Vagina (tissue), 2 donors: ENCODE results near the gene LSM5.

ENCODE experiments used
- CTCF ChIP-seq, 3 experiments: fragments of 450-650 bp in 2 of 3; fragments of 200-600 bp in 1 of 3; sonication (generic) in 1 of 3; IDR thresholded peaks; one replicate each; pipeline ENCODE4 v1.5.1; 2017 to 2019; ENCODE audit warnings: antibody characterized with exemption in 3 of 3, mild to moderate bottlenecking in 2 of 3, moderate library complexity in 2 of 3
- POLR2A ChIP-seq, 2 donors: fragments of 450-650 bp; IDR thresholded peaks; one replicate each; pipeline ENCODE4 v1.6.1; 2017; ENCODE audit warnings: antibody characterized with exemption in 2 of 2, mild to moderate bottlenecking in 2 of 2, moderate library complexity in 2 of 2
- POLR2AphosphoS5 ChIP-seq, 2 donors: sonication (generic); formaldehyde crosslinking; IDR thresholded peaks; one replicate each; pipeline ENCODE4 v1.9.0; 2017; ENCODE audit warnings: antibody characterized with exemption in 2 of 2, mild to moderate bottlenecking in 2 of 2, low read depth in 1 of 2; ENCODE audit not compliant: insufficient read depth in 1 of 2

- TF ChIP-seq POLR2AphosphoS5 (IDR thresholded peaks at IDR 0.05; ENCODE audit: insufficient read depth in 1 of 2, low read depth in 1 of 2) (no peak), CTCF (IDR thresholded peaks at IDR 0.05) (no peak), POLR2A (IDR thresholded peaks at IDR 0.05) (no peak)
These were observed 8.3 kb downstream of the LSM5 start for GRCh38 chr7:32481921-32482320.
